HG02852 (cell line): Measurements from ENCODE around the gene IFNAR2.
"Not testable (repeated sequence)": the region's sequence is repeated elsewhere in the genome, so short reads cannot be mapped to it uniquely, and the experiment has no call there.

Source experiments
- ATAC-seq: cut with Tn5 transposase; IDR thresholded peaks from one replicate; pipeline ENCODE4 v1.9.1; 2021; ENCODE audit warnings: mild to moderate bottlenecking, moderate library complexity; ENCODE audit not compliant: unreplicated experiment

IFNAR2 gene

GRCh38 chr21:33214056-33214455 lies 15.7 kb upstream of the IFNAR2 start:
- no peak for ATAC-seq

GRCh38 chr21:33217138-33217520 lies 12.6 kb upstream of the IFNAR2 start:
- ATAC-seq = no peak

GRCh38 chr21:33219300-33219699 lies 10.4 kb upstream of the IFNAR2 start:
- no peak for ATAC-seq

GRCh38 chr21:33219954-33220353 lies 9.8 kb upstream of the IFNAR2 start:
- ATAC-seq = no peak

- not testable (repeated sequence) for ATAC-seq
These were observed 4.4 kb upstream of the IFNAR2 start for GRCh38 chr21:33225376-33225775.

GRCh38 chr21:33228455-33228854 lies 1.3 kb upstream of the IFNAR2 start:
- no peak for ATAC-seq

- ATAC-seq = peak; percentile 4
These were observed 497 bp upstream of the IFNAR2 start for GRCh38 chr21:33229099-33229783.

- ATAC-seq = peak; percentile 40
These were observed 997 bp downstream of the IFNAR2 start for GRCh38 chr21:33230545-33231324.

- ATAC-seq = no peak
These were observed 1.8 kb downstream of the IFNAR2 start for GRCh38 chr21:33231526-33231925.

GRCh38 chr21:33232291-33233034 lies 2.7 kb downstream of the IFNAR2 start:
- no peak for ATAC-seq

- ATAC-seq = no peak
These were observed 5.1 kb downstream of the IFNAR2 start for GRCh38 chr21:33234635-33235520.

GRCh38 chr21:33236013-33236686 lies 6.4 kb downstream of the IFNAR2 start:
- ATAC-seq = no peak

GRCh38 chr21:33236766-33237165 lies 7.0 kb downstream of the IFNAR2 start:
- no peak for ATAC-seq

GRCh38 chr21:33237486-33237885 lies 7.7 kb downstream of the IFNAR2 start:
- no peak for ATAC-seq

GRCh38 chr21:33238146-33238545 lies 8.4 kb downstream of the IFNAR2 start:
- ATAC-seq = peak; percentile 18

- peak; percentile 79 for ATAC-seq
These were observed 9.0 kb downstream of the IFNAR2 start for GRCh38 chr21:33238565-33239255.

GRCh38 chr21:33239559-33240127 lies 9.9 kb downstream of the IFNAR2 start:
- ATAC-seq = not testable (repeated sequence)

GRCh38 chr21:33240404-33240803 lies 10.7 kb downstream of the IFNAR2 start:
- ATAC-seq = no peak

- no peak for ATAC-seq
These were observed 12.1 kb downstream of the IFNAR2 start for GRCh38 chr21:33241846-33242245.
